ENCODE data around the gene RSBN1.

DNA sequence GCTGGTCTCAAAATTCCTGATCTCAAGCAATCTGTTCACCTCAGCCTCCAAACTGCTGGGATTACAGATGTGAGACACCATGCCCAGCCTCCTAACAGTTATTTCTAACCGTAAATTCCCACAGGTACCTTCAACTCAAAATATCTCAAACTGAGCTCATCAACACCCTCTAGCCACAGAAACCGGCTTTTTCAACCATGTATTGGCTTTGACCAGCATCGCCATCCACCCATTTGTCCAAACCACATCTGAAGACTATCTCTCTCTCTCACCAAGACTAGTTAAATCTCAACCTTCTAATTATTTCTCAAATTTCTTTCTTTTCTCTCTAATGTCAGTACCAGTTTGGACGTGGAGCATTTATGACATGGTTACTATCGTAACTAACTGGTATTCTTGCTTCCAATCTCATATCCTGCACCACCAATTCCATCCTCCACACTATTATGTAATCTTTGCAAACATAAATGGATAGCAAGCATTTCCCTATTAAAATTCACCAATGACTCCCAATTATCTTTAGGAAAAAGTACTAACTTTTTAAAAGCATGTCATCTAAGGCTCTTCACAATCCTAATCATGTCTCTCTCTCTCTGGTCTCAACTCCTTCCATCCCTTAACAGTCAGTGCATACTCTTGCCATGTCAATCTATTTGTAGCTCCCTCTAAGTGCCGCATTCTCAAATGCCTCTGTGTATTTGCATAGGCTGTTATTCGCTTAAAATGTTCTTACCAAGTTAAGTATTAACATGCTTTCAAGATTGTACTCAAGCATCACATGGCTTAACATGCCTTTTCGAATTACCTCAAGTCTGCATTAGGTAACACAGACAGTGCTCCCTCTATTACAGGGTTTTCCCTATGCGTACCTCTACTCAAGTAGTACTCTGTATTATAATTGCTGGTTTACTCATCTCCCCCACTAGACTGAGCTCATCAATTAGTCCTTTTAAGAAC is 18.1 kb downstream of the RSBN1 start:
- TF ChIP-seq POLR2A (IDR thresholded peaks at IDR 0.05; ENCODE audit: low read length) (no peak), GATA1 (IDR thresholded peaks at IDR 0.05; ENCODE audit: low read depth, low read length) (no peak)
